DMS79 treated with DMSO at 0.1 percent for 48 hours (cell line): ENCODE data around the gene CRYBG1.
"Not testable (repeated sequence)": the region's sequence is repeated elsewhere in the genome, so short reads cannot be mapped to it uniquely, and the experiment has no call there.

ENCODE experiments used
- DNase-seq: peaks from one replicate; lab custom pipeline; 2025; lab: John Stamatoyannopoulos, UW

CRYBG1 gene

DNA sequence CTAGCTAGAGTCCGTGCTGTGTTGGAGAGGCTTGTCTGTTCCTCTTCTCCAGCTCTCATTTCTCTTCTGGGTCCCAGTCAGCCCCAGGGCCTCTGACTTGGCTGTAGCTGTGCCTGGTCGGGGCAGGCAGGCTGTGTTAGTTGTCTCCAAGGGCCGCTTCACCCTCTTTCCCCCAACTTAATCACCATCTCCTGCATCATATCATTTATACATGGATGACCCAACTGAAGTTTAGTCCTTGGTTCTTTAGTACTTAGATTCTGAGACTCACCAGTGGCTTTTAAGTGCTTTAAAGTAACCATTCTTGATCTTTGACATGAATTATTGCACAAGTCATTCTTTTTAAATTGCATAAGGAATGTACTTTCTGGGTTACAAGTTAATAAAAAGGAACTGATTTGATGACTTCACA is 141.4 kb downstream of the CRYBG1 start:
- DNase-seq: no peak

DNA sequence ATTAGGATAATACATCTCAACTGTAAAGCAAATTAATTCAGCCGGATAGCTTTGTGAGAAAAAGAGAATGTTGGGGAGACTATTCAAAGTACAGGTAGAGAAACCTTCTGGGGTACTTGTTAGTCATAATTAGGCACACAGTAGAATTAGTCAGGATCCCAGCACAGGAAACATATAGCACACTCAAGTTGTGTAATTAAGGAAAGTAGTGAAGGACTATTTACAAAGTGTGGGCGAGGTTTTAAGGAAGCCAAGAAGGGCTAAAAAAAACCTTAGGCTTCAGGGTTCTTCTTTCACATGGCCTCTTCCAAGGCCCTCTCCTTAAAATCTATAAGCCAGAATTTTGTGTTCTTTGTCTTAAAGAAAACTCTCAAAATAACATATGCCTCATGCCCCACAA is 142.0 kb downstream of the CRYBG1 start:
- DNase-seq: no peak

DNA sequence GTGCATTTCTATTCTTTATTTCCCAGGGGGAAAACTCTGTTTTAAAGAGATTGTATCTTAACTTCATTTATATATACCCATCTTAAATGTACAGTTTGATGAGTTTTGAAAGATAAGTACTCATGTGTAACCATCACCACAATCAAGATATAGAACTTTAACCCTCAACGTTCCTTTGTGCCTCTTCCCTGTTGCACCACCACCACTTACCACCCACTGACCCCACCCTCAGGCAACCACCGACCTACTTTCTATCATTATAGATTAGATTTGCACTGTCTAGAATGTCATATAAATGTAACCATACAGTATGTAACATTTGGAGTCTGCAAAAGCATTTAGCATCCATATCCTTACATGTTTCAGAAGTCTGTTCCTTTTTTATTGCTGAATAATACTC is 147.8 kb downstream of the CRYBG1 start:
- DNase-seq: no peak

DNA sequence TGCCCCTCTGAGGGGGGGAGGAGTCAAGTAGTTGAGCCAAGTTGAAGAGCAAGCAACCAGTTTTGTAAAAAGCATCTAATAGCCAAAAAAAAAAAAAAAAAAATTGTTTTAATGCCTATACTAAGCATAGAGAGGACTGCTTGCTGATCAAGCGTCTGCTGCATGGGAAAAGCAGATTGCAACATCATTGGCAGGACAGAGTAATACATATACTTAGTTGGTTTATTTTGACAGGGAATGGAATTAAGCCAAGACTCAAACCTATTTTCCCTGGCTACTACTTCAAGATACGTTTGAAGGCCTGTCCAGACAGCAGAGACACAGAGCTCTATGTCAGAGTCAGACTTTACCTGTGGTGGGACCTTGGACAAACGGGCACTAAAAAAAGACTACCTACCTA is 148.3 kb downstream of the CRYBG1 start:
- DNase-seq: no peak

DNA sequence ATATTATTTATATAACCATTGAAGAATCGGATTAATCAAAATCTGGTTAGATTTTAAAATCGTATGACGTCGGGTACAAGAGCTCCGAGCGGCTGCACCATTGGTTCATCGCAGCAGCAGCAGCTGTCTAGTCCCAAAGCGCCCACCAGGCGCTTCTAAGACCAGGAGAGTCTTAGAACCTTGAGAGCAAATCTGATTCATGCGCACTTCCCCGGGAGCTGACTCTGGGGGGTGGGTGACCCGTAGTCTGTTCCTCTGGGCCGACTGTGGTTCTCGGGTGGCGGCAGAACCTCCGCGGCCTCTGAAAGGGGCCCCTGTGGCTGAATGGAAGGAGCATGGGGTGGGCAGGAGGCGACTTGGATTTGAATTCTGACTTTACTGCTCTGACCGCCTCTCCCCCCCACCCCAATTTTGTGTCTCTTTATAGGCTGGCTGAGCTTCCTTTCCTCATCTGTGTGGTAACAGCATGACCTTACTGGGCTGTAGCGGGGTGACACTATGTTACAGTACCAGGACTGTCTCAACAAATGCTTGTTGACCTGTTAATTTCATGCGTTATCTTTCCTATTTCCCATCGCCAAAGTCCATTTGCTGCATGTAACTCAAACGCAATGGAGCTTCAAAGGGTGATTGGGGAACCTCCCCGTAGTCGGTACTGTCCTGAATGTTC is 149.0 kb downstream of the CRYBG1 start:
- no peak for DNase-seq

DNA sequence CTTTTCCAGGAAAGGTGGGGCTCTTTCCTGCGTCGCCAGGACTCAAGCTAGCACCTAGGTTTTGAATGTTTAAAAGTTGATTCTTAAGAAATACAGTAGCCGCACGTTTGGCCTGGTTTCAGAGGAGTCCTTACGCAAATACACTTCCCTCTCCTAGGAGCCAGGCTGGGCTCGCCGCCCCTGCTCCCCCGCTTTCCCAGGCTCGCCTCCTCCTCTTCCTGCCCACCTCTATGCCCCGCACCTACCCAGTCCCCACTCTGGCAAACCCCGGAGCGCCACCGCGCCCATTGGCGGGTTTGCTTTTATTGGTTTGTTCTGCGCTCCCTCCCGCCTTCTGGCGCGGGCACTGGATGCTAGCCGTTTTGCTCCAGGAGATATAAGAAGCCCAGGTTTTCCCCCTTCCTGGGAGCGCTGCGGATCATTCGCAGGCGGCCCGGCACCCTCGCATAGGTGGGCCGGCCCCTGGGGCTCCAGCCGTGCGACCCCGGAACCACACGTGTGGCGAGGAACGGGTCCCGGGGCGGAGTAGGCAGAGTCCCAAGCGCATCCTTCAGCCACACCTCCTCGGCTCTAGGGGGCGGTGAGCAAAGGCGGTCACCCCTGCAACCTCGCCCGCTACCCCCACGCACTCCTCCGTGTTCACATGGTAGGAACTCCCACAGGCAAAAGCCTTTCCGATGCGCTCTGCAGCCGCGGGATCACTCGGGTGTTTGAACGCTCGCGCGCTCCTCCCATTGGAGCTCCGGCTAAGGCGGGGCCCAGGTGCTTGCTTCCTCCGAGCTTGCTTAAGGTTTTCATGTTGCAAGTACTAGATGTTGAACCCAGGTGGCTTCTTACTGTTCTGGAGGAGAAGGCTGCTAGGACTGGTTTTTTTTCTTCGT is 149.8 kb downstream of the CRYBG1 start:
- peak; percentile 34 for DNase-seq

DNA sequence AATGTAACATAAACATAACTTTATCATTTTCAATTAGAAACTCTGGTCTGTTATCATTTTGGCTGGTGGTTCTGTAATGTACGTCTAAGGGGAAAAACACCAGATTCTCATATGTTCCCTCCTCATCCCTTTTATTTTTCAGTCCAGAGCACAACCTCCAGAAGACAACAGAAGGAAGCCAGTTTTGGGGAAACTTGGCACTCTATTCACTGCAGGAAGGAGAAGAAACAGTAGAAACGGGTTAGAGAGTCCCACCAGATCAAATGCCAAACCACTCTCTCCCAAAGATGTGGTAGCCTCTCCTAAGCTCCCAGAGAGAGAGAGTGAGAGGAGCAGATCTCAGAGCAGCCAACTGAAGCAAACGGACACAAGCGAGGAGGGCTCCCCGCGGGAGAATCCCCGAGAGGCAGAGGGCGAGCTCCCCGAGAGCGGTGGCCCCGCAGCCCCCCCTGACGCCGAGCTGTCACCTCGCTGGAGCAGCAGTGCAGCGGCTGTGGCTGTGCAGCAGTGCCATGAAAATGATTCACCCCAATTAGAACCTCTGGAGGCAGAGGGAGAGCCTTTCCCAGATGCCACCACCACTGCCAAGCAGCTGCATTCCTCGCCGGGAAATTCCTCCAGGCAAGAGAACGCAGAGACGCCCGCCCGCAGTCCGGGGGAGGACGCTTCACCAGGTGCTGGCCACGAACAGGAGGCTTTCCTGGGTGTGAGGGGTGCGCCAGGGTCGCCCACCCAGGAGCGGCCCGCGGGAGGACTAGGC is 151.0 kb downstream of the CRYBG1 start:
- no peak for DNase-seq

DNA sequence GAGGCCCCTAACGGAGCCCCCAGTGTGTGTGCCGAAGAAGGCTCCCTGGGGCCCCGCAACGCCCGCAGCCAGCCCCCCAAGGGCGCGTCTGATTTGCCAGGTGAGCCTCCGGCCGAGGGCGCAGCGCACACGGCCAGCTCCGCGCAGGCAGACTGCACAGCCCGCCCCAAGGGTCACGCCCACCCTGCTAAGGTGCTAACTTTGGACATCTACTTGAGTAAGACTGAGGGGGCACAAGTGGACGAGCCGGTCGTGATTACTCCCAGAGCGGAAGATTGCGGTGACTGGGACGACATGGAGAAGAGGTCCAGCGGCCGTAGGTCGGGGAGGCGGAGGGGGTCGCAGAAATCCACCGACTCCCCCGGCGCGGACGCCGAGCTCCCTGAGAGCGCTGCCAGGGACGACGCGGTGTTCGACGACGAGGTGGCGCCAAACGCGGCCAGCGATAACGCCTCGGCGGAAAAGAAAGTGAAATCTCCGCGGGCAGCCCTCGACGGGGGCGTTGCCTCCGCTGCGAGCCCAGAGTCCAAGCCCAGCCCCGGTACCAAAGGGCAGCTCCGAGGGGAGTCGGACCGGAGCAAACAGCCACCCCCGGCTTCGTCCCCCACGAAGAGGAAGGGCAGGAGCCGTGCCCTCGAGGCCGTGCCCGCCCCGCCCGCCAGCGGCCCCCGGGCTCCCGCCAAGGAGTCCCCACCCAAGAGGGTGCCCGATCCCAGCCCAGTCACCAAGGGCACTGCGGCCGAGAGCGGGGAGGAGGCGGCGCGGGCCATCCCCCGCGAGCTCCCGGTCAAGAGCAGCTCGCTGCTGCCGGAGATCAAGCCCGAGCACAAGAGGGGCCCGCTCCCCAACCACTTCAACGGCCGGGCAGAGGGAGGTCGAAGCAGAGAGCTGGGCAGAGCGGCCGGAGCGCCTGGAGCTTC is 151.8 kb downstream of the CRYBG1 start:
- peak; percentile 27 for DNase-seq

DNA sequence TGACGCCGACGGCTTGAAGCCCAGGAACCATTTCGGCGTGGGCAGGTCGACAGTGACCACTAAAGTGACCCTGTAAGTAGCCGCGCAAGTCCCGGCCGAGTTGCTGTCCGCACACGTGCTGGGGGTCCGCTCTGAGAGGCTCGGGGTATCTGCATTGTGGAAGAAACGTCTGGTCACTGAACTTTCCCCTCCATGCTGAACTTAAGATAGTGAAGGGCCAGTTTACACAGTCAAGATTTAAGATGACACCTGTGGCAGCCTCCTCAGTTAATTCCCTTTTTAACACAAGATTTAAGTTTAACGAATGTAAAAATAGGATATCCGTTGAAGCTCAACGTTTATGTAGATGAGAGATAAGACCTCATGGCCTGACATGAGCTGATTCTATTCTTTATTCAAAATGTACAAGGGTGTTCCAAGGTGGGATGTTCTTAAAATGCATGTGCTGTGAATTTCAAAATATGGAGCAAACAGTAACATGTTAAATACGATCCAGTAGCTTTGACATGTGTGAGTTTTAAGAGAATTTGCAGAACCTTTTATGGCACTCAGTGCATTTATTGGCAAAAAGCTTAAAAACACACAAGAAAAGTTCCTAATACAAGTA is 152.6 kb downstream of the CRYBG1 start:
- no peak for DNase-seq

DNA sequence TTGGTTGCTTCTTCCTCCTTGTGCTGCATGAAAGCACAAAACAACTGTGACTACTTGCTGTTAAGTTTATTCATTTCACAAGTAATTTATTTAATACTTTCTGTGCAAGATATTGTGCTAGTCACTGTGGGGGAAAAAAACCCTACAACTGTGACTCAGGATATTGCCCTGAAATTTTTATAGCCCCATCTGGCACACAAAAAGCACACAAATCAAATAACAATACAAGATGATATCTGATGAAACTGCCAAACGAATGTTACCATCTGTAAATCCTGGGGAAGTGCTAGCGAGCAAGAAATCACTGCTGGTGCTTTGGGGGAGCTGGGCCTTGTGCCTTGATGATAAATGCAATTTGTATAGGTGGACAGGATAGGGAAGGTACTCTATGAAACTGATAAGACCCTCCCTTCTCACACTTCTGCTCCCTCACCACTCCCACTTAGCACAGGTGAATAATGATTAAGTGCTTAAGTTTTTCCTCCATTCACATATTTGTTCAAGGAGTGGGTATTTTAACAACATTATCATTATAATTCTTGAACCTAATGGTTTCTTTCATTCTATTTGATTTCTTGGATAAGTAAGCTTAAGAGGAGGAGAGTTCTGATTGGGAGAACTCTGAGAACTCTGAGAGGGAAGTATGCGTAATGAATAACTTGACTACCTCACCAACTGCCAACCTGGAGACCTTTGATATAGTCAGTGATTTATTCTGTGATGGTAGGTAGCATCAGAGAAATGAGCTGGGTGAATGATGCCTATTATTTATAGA is 153.5 kb downstream of the CRYBG1 start:
- DNase-seq: no peak

DNA sequence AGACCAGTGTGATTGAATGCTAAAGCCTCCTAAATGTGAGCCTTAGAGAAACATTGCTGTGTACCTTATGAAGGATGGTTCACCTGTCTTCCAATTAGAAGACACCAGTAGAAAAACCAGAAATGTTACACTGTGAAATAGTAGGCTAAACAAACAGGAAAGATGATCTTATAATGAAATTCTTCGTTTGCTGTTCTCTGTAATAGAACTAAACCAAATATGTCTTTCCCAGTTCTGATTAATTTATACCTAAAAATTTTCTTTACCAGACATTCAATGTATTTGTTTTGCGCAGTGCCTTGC is 154.0 kb downstream of the CRYBG1 start:
- no peak for DNase-seq

DNA sequence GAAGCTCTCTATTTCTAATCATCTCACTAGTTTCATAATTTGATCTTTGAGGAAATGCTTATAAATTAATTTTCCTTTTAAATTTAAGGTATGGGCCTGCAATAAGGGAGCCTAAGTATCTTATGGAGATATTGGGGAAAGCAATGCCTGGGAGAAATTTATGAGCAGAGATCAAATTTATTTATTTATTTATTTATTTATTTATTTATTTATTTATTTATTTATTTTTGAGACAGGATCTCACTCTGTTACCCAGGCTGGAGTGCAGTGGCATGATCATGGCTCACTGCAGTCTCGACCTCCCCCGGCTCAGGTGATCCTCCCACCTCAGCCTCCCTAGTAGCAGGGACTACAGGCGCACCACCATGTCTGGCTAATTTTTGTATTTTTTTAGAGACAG is 155.1 kb downstream of the CRYBG1 start:
- not testable (repeated sequence) for DNase-seq

DNA sequence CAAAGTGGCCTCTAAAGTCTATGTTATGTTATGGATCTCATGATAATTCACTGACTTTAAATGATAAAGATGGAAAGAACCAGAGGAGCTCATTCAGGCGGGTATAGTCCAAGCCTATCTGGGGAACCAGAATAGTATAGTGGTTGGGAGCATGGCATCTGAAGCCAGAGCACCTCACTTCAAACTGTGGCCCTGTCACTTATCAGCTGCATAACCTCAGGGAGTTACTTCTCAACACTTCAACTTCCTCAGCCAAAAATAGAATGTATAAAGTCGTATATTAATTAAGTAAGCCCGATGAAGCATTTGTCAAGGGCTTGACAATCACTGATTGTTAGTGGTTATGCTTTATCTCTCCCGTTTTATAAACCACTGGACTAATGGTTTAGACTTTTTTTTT is 156.1 kb downstream of the CRYBG1 start:
- DNase-seq: no peak

DNA sequence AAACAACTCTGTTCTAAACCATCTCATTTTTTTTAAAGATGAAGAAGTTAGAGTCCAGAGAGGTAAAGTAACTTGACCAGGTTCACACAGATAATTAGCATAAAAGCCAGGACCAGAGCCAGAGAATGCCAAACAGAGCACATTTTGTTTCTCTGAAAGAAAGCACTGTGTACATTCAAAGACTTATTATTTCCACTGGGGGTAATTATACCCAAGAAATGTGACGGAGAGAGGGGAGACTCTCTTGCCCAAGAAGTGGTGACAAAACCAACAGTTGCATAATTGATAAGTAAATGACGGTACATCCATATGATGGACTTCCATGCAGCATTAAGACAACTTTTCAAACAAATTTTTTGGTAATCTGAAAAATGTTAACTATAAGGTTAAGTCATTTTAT is 157.2 kb downstream of the CRYBG1 start:
- DNase-seq: no peak

DNA sequence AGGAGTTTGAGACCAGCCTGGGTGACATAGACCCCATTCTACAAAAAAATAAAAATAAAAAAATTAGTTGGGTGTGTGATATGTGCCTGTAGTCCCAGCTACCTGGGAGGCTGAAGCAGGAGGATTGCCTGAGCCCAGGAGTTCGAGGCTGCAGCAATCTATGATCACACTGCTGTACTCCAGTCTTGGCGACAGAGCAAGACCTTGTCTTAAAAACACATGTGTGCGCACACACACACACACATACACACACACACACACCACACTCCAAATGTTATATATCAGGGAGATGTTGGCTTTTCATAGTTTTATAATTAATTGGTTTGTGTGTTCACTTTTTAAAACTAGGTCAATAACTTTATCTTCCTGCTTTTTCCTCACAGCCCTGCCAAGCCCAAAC is 158.2 kb downstream of the CRYBG1 start:
- DNase-seq: no peak

DNA sequence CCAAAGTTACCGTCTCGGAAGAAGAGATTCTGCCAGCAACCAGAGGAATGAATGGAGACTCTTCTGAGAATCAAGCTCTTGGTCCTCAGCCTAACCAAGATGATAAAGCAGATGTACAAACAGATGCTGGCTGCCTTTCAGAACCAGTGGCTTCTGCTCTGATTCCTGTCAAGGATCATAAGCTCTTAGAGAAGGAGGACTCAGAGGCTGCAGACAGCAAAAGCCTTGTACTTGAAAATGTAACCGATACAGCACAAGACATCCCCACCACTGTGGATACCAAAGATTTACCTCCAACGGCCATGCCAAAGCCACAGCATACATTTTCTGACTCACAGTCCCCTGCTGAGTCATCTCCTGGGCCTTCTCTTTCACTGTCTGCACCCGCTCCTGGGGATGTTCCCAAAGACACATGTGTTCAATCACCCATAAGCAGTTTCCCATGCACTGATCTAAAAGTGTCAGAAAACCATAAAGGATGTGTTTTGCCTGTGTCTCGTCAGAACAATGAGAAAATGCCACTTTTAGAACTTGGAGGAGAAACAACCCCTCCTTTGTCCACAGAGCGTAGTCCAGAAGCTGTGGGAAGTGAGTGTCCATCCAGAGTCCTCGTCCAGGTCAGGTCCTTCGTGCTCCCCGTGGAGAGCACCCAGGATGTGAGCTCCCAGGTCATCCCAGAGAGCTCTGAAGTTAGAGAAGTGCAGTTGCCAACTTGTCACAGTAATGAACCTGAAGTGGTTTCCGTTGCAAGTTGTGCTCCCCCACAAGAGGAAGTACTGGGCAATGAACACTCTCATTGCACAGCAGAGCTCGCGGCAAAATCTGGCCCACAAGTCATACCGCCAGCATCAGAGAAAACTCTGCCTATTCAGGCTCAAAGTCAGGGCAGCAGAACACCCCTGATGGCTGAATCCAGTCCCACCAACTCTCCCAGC is 159.2 kb downstream of the CRYBG1 start:
- DNase-seq: no peak

DNA sequence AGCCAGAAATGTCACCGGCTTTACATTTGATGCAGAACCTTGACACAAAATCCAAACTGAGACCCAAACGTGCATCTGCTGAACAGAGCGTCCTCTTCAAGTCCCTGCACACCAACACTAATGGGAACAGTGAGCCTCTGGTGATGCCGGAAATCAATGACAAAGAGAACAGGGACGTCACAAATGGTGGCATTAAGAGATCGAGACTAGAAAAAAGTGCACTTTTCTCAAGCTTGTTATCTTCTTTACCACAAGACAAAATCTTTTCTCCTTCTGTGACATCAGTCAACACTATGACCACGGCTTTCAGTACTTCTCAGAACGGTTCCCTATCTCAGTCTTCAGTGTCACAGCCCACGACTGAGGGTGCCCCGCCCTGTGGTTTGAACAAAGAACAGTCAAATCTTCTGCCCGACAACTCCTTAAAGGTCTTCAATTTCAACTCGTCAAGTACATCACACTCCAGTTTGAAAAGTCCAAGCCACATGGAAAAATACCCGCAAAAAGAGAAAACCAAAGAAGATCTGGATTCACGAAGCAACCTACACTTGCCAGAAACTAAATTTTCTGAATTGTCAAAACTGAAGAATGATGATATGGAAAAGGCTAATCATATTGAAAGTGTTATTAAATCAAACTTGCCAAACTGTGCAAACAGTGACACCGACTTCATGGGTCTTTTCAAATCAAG is 160.3 kb downstream of the CRYBG1 start:
- DNase-seq: no peak

DNA sequence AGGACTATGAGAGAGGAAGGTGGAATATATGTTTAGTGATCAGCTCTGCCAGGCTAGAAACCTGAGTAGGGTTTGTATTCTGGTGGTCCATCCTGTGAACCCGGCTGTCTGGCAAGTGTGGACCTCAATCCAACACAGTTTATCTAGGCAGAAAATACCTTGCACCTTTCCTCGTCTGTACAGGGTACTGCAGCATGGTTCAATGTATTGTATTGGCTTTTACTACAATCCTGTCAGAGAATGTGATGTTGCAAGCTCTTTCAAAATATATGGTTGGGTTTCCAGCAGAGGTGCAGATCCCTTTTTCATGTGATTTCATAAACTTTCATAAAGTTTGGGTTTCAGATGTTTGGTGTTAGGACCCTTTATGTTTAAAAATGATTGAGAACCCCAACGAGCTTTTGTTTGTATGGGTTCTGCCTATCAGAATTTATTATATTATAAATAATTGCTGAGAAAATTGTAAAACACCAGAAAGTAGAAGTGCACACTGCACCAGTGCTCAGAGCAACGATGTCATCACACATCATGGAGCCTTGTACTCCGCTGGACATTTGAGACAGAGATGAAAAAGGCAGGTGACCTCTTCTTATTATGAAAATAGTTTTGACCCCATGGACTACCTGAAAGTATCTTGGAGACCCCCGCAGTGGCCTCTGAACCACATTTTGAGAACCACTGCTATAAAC is 162.2 kb downstream of the CRYBG1 start:
- DNase-seq: no peak
